ENCODE results near the gene GLRX3.

GRCh38 chr10:130180416-130180815 lies 44.2 kb downstream of the GLRX3 start:
- no peak for TF ChIP-seq ZNF274 (IDR thresholded peaks at IDR 0.05; ENCODE audit: low read depth, low read length)
- no peak for TF ChIP-seq YY1 (IDR thresholded peaks at IDR 0.05; ENCODE audit: insufficient read depth, insufficient read length)
- no peak for TF ChIP-seq SUZ12 (IDR thresholded peaks at IDR 0.05; ENCODE audit: extremely low read depth, insufficient read depth, insufficient read length)
